H9 (cell line): ENCODE data around the gene THRAP3. TPM values are rescaled to one million over a fixed set of nuclear protein-coding genes. Genes with fewer than 3 reads are reported as not detected.

Source experiments
- DNase-seq: peaks from one replicate; pipeline ENCODE4 v3.0.0-alpha.2; 2017
- H2AFZ ChIP-seq: one replicate; pipeline ENCODE4 v1.6.1; 2013; ENCODE audit warnings: mild to moderate bottlenecking, low read length, control low read depth, moderate library complexity
- H2AK5ac ChIP-seq: 2 replicates; pipeline ENCODE4 v1.6.1; 2013; ENCODE audit warnings: low read length, control low read depth, mixed read lengths; ENCODE audit not compliant: insufficient read length
- H2BK120ac ChIP-seq: one replicate; pipeline ENCODE4 v1.6.1; 2013; ENCODE audit warnings: low read depth, mild to moderate bottlenecking, low read length, control low read depth, inconsistent platforms; ENCODE audit not compliant: poor library complexity, severe bottlenecking
- H2BK12ac ChIP-seq: 2 replicates; pipeline ENCODE4 v1.6.1; 2013; ENCODE audit warnings: low read length, control low read depth, mixed read lengths, low read depth; ENCODE audit not compliant: insufficient read length
- H2BK15ac ChIP-seq: 2 replicates; pipeline ENCODE4 v1.6.1; 2013; ENCODE audit warnings: low read depth, low read length, control low read depth
- H2BK20ac ChIP-seq: one replicate; pipeline ENCODE4 v1.6.1; 2013; ENCODE audit warnings: low read depth, mild to moderate bottlenecking, low read length, control low read depth, inconsistent platforms; ENCODE audit not compliant: poor library complexity, severe bottlenecking
- H2BK5ac ChIP-seq: 2 replicates; pipeline ENCODE4 v1.6.1; 2013; ENCODE audit warnings: low read length, control low read depth, mixed read lengths; ENCODE audit not compliant: insufficient read length
- H3K14ac ChIP-seq: 2 replicates; pipeline ENCODE4 v1.6.1; 2013; ENCODE audit warnings: low read length, control low read depth; ENCODE audit not compliant: insufficient read depth
- H3K18ac ChIP-seq: 2 replicates; pipeline ENCODE4 v1.6.1; 2013; ENCODE audit warnings: low read depth, mild to moderate bottlenecking, mixed read lengths, low read length, control low read depth; ENCODE audit not compliant: insufficient read length
- H3K23ac ChIP-seq: 2 replicates; pipeline ENCODE4 v1.6.1; 2013; ENCODE audit warnings: low read length, control low read depth, mixed read lengths, low read depth; ENCODE audit not compliant: insufficient read length
- H3K23me2 ChIP-seq: 2 replicates; pipeline ENCODE4 v1.6.1; 2013; ENCODE audit warnings: low read depth, mild to moderate bottlenecking, mixed read lengths, low read length, control low read depth; ENCODE audit not compliant: insufficient read length, poor library complexity, severe bottlenecking
- H3K27ac ChIP-seq: 2 replicates; pipeline ENCODE4 v1.5.1; 2013; ENCODE audit warnings: low read length, control low read depth, mixed read lengths, low read depth; ENCODE audit not compliant: insufficient read length
- H3K27me3 ChIP-seq: 2 replicates; pipeline ENCODE4 v1.6.1; 2013; ENCODE audit warnings: low read length, control low read depth, inconsistent platforms; ENCODE audit not compliant: insufficient read depth
- H3K4ac ChIP-seq: 2 replicates; pipeline ENCODE4 v1.6.1; 2013; ENCODE audit warnings: low read depth, mild to moderate bottlenecking, control low read depth, inconsistent platforms, low read length, moderate library complexity
- H3K4me1 ChIP-seq: 2 replicates; pipeline ENCODE4 v1.6.1; 2013; ENCODE audit warnings: low read length, control low read depth, inconsistent platforms; ENCODE audit not compliant: insufficient read depth
- H3K4me2 ChIP-seq: 2 replicates; pipeline ENCODE4 v1.6.1; 2013; ENCODE audit warnings: low read length, control low read depth, mixed read lengths; ENCODE audit not compliant: insufficient read length, insufficient read depth
- H3K56ac ChIP-seq: 2 replicates; pipeline ENCODE4 v1.6.1; 2013; ENCODE audit warnings: low read depth, mild to moderate bottlenecking, mixed read lengths, low read length, control low read depth; ENCODE audit not compliant: insufficient read length
- H3K79me1 ChIP-seq: 2 replicates; pipeline ENCODE4 v1.6.1; 2013; ENCODE audit warnings: low read depth, mild to moderate bottlenecking, moderate library complexity, low read length, control low read depth, inconsistent platforms; ENCODE audit not compliant: insufficient read depth, poor library complexity, severe bottlenecking
- H3K79me2 ChIP-seq: 2 replicates; pipeline ENCODE4 v1.6.1; 2013; ENCODE audit warnings: low read length, control low read depth, inconsistent platforms; ENCODE audit not compliant: insufficient read depth
- H3K9ac ChIP-seq: 2 replicates; pipeline ENCODE4 v1.6.1; 2013; ENCODE audit warnings: low read length, control low read depth, mixed read lengths; ENCODE audit not compliant: insufficient read length; ENCODE audit errors: extremely low read depth
- H3K9me3 ChIP-seq: one replicate; pipeline ENCODE4 v1.6.1; 2013; ENCODE audit warnings: low read depth, low read length, inconsistent platforms; ENCODE audit not compliant: control insufficient read depth
- H3T11ph ChIP-seq: one replicate; pipeline ENCODE4 v1.6.1; 2013; ENCODE audit warnings: mild to moderate bottlenecking, low read length, control low read depth, inconsistent platforms
- H4K20me1 ChIP-seq: one replicate; pipeline ENCODE4 v1.6.1; 2013; ENCODE audit not compliant: control insufficient read depth, insufficient read length, insufficient read depth
- H4K5ac ChIP-seq: 2 replicates; pipeline ENCODE4 v1.6.1; 2013; ENCODE audit warnings: low read depth, mild to moderate bottlenecking, mixed read lengths, low read length, control low read depth; ENCODE audit not compliant: insufficient read length
- H4K8ac ChIP-seq: replicated peaks from 2 replicates; pipeline ENCODE4 v1.6.1; 2013; ENCODE audit warnings: low read length, control low read depth, mixed read lengths, low read depth; ENCODE audit not compliant: insufficient read length
- H4K91ac ChIP-seq: 2 replicates; pipeline ENCODE4 v1.6.1; 2013; ENCODE audit warnings: low read depth, mild to moderate bottlenecking, moderate library complexity, mixed read lengths, low read length, control low read depth; ENCODE audit not compliant: insufficient read length
- H3K27ac Mint-ChIP-seq, 3 experiments: 2 replicates in 2 of 3; 3 replicates in 1 of 3; pipeline ENCODE4 v1.8.0; 2020 to 2021; ENCODE audit warnings: mixed read lengths in 3 of 3, mild to moderate bottlenecking in 1 of 3, moderate library complexity in 1 of 3
- H3K27me3 Mint-ChIP-seq: 2 replicates; pipeline ENCODE4 v1.8.0; 2021; ENCODE audit warnings: low read depth, mild to moderate bottlenecking, moderate library complexity, mixed read lengths
- H3K36me3 Mint-ChIP-seq, 3 experiments: 2 replicates in 2 of 3; 3 replicates in 1 of 3; pipeline ENCODE4 v1.8.0; 2020 to 2021; ENCODE audit warnings: low read depth in 3 of 3, mixed read lengths in 3 of 3; ENCODE audit not compliant: insufficient read depth in 1 of 3
- H3K4me1 Mint-ChIP-seq, 2 experiments: 2 replicates each; pipeline ENCODE4 v1.8.0; 2020; ENCODE audit warnings: mixed read lengths in 2 of 2
- H3K4me3 Mint-ChIP-seq, 2 experiments: 2 replicates in 1 of 2; 3 replicates in 1 of 2; pipeline ENCODE4 v1.8.0; 2020 to 2021; ENCODE audit warnings: mild to moderate bottlenecking in 2 of 2, mixed read lengths in 2 of 2, moderate library complexity in 1 of 2
- H3K9me3 Mint-ChIP-seq, 2 experiments: 2 replicates in 1 of 2; 3 replicates in 1 of 2; pipeline ENCODE4 v1.8.0; 2020; ENCODE audit warnings: mild to moderate bottlenecking in 2 of 2, mixed read lengths in 2 of 2, moderate library complexity in 1 of 2
- CTCF ChIP-seq: fragments of 200-600 bp; sonication (generic); conservative IDR thresholded peaks from 3 replicates; pipeline ENCODE4 v1.8.0; 2021; ENCODE audit warnings: antibody characterized with exemption, mild to moderate bottlenecking
- WGBS: extraction: QIAGEN DNeasy Blood & Tissue Kit; methylation state at CpG from one replicate; pipeline ENCODE4 v1.1.7; 2013; ENCODE audit warnings: missing lambda C conversion rate, low lambda C conversion rate, mixed read lengths; ENCODE audit not compliant: insufficient read length; ENCODE audit errors: extremely low coverage; 5-methylcytosine and 5-hydroxymethylcytosine counted together
- total RNA-seq: library from RNA; stranded (reverse); gene quantifications from 2 replicates; pipeline ENCODE4 v1.2.1, GENCODE V29; 2021

THRAP3 gene
- total RNA-seq, 1 experiment from 2014 or later = 186 TPM

- Histone ChIP-seq H3K27me3 (no peaks in the 10 kb centered on the region), H2BK20ac (no peak within 1 kb of the TSS), H2AFZ (no peak within 1 kb of the TSS), H3K23ac (no peak within 1 kb of the TSS), H3K9ac (peak within 1 kb of the TSS; percentile 34), H4K8ac (no peak within 1 kb of the TSS), H3K18ac (peak within 1 kb of the TSS; percentile 77), H3K56ac (no peak within 1 kb of the TSS), H3K4me2 (peak within 1 kb of the TSS; percentile 51), H3K9me3 (no peaks in the 10 kb centered on the region), H3K4me1 (no peaks in the 10 kb centered on the region), H3K4ac (no peak within 1 kb of the TSS), H2AK5ac (no peak within 1 kb of the TSS), H2BK5ac (no peak within 1 kb of the TSS), H3K14ac (peak within 1 kb of the TSS; percentile 59), H3K27ac (no peak within 1 kb of the TSS), H2BK15ac (no peak within 1 kb of the TSS), H4K91ac (no peak within 1 kb of the TSS), H3T11ph (no peak within 1 kb of the TSS), H4K5ac (no peak within 1 kb of the TSS), H4K20me1 (peaks cover 5% of the 10 kb centered on the region), H2BK12ac (peak within 1 kb of the TSS; percentile 53), H3K79me2 (no peaks in the 10 kb centered on the region), H3K23me2 (peaks cover 32% of the 10 kb centered on the region), H3K79me1 (no peaks in the 10 kb centered on the region), H2BK120ac (no peak within 1 kb of the TSS)
- no peaks in the 10 kb centered on the region; a peak in 2 of 5 replicates for H3K9me3 Mint-ChIP-seq
- no peak for TF ChIP-seq CTCF
- WGBS = no CpG with 5 or more reads among the region's 36 CpGs
- peaks cover 45% of the 10 kb centered on the region for H3K27me3 Mint-ChIP-seq
- peak within 1 kb of the TSS; percentile 66 to 87 for H3K4me3 Mint-ChIP-seq
- peak within 1 kb of the TSS in 1 of 3 experiments; percentile 88; a peak in 1 of 7 replicates for H3K27ac Mint-ChIP-seq
- peaks cover 0 to 2% (median 0%) of the 10 kb centered on the region in 3 experiments; a peak in 3 of 7 replicates for H3K36me3 Mint-ChIP-seq
- peak; percentile 89 for DNase-seq
- H3K4me1 Mint-ChIP-seq = peaks cover 19 to 20% of the 10 kb centered on the region in 2 experiments
Measured at GRCh38 chr1:36323636-36324352, 99.6 kb downstream of the THRAP3 start, which contains the start of gene EVA1B. Gene EVA1B (minus strand): TSS chr1:36323645. CDS start chr1:36323037, 608 bp downstream.
